K562 (cell line): ENCODE results near the gene CCDC194. TPM values are rescaled to one million over a fixed set of nuclear protein-coding genes. Genes with fewer than 3 reads are reported as not detected.

ENCODE experiments used
- BHLHE40 ChIP-seq: IDR thresholded peaks from 2 replicates; pipeline ENCODE4 v1.6.1; 2011; ENCODE audit warnings: low read length, improper control_type of control experiment
- CHD2 ChIP-seq: IDR thresholded peaks from 2 replicates; pipeline ENCODE4 v1.6.1; 2011; ENCODE audit warnings: low read depth, low read length
- CLOCK ChIP-seq: fragments of 250-450 bp; sonication (Bioruptor Pico); IDR thresholded peaks from 2 replicates; pipeline ENCODE4 v1.4.0; 2020; ENCODE audit warnings: mild to moderate bottlenecking, moderate library complexity, borderline replicate concordance
- E2F6 ChIP-seq, 2 experiments: IDR thresholded peaks; 2 replicates each; pipeline ENCODE4 v1.6.1; 2011; ENCODE audit warnings: borderline replicate concordance in 1 of 2, control low read depth in 1 of 2, low read depth in 1 of 2, low read length in 1 of 2, mild to moderate bottlenecking in 1 of 2, mixed read lengths in 1 of 2, moderate library complexity in 1 of 2; ENCODE audit not compliant: insufficient read depth in 1 of 2, insufficient read length in 1 of 2, poor library complexity in 1 of 2, severe bottlenecking in 1 of 2; ENCODE audit errors: extremely low read depth in 1 of 2
- ELF4 ChIP-seq: fragments of 450-650 bp; formaldehyde crosslinking; IDR thresholded peaks from 2 replicates; pipeline ENCODE4 v1.4.0; 2022; ENCODE audit warnings: missing genetic modification characterization
- EP400 ChIP-seq: fragments of 450-650 bp; IDR thresholded peaks from 2 replicates; pipeline ENCODE4 v1.6.1; 2017; ENCODE audit warnings: antibody characterized with exemption, mild to moderate bottlenecking, moderate library complexity
- FOXK2 ChIP-seq, 2 experiments: fragments of 450-650 bp; IDR thresholded peaks in 1 of 2; conservative IDR thresholded peaks in 1 of 2; 2 replicates each; pipeline ENCODE4 v1.6.1; 2016; ENCODE audit warnings: low read depth in 2 of 2, mild to moderate bottlenecking in 1 of 2
- GTF2F1 ChIP-seq: IDR thresholded peaks from 2 replicates; pipeline ENCODE4 v1.6.1; 2011; ENCODE audit warnings: low read depth, low read length, improper control_type of control experiment
- HDAC6 ChIP-seq: IDR thresholded peaks from 2 replicates; pipeline ENCODE4 v1.6.1; 2012; ENCODE audit warnings: low read depth, mild to moderate bottlenecking, control low read depth, inconsistent platforms, low read length, moderate library complexity
- HMG20B ChIP-seq: fragments of 250-450 bp; sonication (Bioruptor Pico); IDR thresholded peaks from 2 replicates; pipeline ENCODE4 v1.5.0; 2021; ENCODE audit warnings: mild to moderate bottlenecking
- HNRNPLL ChIP-seq: fragments of 200-400 bp; formaldehyde crosslinking; IDR thresholded peaks from 2 replicates; pipeline ENCODE4 v1.6.1; 2017; ENCODE audit warnings: low read length, low read depth, mild to moderate bottlenecking; ENCODE audit not compliant: poor library complexity, severe bottlenecking
- HOXB6 ChIP-seq: fragments of 250-450 bp; sonication (Bioruptor Pico); IDR thresholded peaks from 2 replicates; pipeline ENCODE4 v1.5.1; 2022; ENCODE audit warnings: mild to moderate bottlenecking, borderline replicate concordance
- IFI16 ChIP-seq: fragments of 250-450 bp; sonication (Bioruptor Pico); IDR thresholded peaks from 2 replicates; pipeline ENCODE4 v2.1.2; 2022; ENCODE audit warnings: mild to moderate bottlenecking, inconsistent platforms
- KLF13 ChIP-seq: fragments of 450-650 bp; IDR thresholded peaks from 2 replicates; pipeline ENCODE4 v1.6.1; 2016; ENCODE audit warnings: missing genetic modification characterization, low read depth, mild to moderate bottlenecking, missing compliant biosample characterization, moderate library complexity, borderline replicate concordance
- KLF16 ChIP-seq: IDR thresholded peaks from 2 replicates; pipeline ENCODE4 v1.6.1; 2016; ENCODE audit warnings: antibody characterized with exemption
- PCBP1 ChIP-seq: fragments of 200-400 bp; formaldehyde crosslinking; IDR thresholded peaks from 2 replicates; pipeline ENCODE4 v1.6.1; 2018; ENCODE audit warnings: mild to moderate bottlenecking, low read depth, low read length; ENCODE audit not compliant: poor library complexity, severe bottlenecking
- SMAD2 ChIP-seq: fragments of 150-350 bp; IDR thresholded peaks from 2 replicates; pipeline ENCODE4 v1.6.1; 2014; ENCODE audit warnings: low read depth, mild to moderate bottlenecking, low read length
- TCF15 ChIP-seq: fragments of 250-450 bp; sonication (Bioruptor Pico); IDR thresholded peaks from 2 replicates; pipeline ENCODE4 v1.8.0; 2022; ENCODE audit warnings: moderate library complexity, mild to moderate bottlenecking, inconsistent platforms
- ZC3H11A ChIP-seq: IDR thresholded peaks from 2 replicates; pipeline ENCODE4 v1.6.1; 2012; ENCODE audit warnings: low read depth, low read length, improper control_type of control experiment
- ZNF583 ChIP-seq: fragments of 250-450 bp; sonication (Bioruptor Pico); IDR thresholded peaks from 2 replicates; pipeline ENCODE4 v1.4.0; 2020
- ZNF655 ChIP-seq: fragments of 250-450 bp; sonication (Bioruptor Pico); IDR thresholded peaks from 2 replicates; pipeline ENCODE4 v1.5.0; 2021
- ZSCAN32 ChIP-seq: fragments of 450-650 bp; formaldehyde crosslinking; IDR thresholded peaks from 2 replicates; pipeline ENCODE4 v1.4.0; 2020; ENCODE audit warnings: mild to moderate bottlenecking, moderate library complexity
- polyA plus RNA-seq, 8 experiments: library from polyadenylated mRNA; depleted of rRNA in 4 of 8; stranded (reverse) in 5 of 8; unstranded in 3 of 8; fragments of >200 nt; fragmentation: Nextera tagmentation in 2 of 8; fragmentation: Illumina TruSeq in 1 of 8; extraction: Ambion mirVana in 2 of 8; extraction: Trizol in 1 of 8; gene quantifications; 2 replicates each; pipeline versions ENCODE4 v1.2.1 to v1.2.3, GENCODE V29; 2011 to 2014; ENCODE audit warnings: inconsistent platforms in 1 of 8, missing spikeins in 1 of 8
- total RNA-seq, 7 experiments: library from RNA; depleted of rRNA in 6 of 7; stranded (reverse); fragments of >200 nt in 6 of 7; fragmentation: Illumina TruSeq in 2 of 7; extraction: Trizol in 2 of 7; gene quantifications; 2 replicates each; pipeline versions ENCODE4 v1.2.1 to v1.2.3, GENCODE V29; 2011 to 2021; ENCODE audit warnings: low replicate concordance in 1 of 7

The CCDC194 gene
- total and polyA plus RNA-seq, 9 of the 15 experiments (the other 6 are each of a cell fraction or from before 2014, with no cell fraction given): 0.13 to 1.3 (median 0.39) TPM; not detected in 3

- no peak for TF ChIP-seq ZNF655
- no peak; the same call in 1 of the 2 replicates for TF ChIP-seq CHD2
- no peak for TF ChIP-seq GTF2F1
- no peak for TF ChIP-seq KLF13 (tag)
- no peak for TF ChIP-seq HMG20B
- no peak for TF ChIP-seq IFI16
- TF ChIP-seq CLOCK (CRISPR knock-in tag): 0 out of 2 replicates have a peak, but pooled peaks have one; percentile 32
- TF ChIP-seq E2F6 (IDR thresholded peaks at IDR 0.05; ENCODE audit: borderline replicate concordance in 1 of 2, extremely low read depth in 1 of 2, insufficient read depth in 1 of 2, insufficient read length in 1 of 2, low read depth in 1 of 2, low read length in 1 of 2, poor library complexity in 1 of 2, severe bottlenecking in 1 of 2): peak; percentile 72 to 74
- peak; percentile 50 for TF ChIP-seq PCBP1
- TF ChIP-seq EP400: peak; percentile 72
- 0 out of 2 replicates have a peak, but pooled peaks have one; percentile 57 for TF ChIP-seq ELF4 (CRISPR knock-in tag)
- TF ChIP-seq ZSCAN32 (CRISPR knock-in tag): no peak
- TF ChIP-seq ZC3H11A: 0 out of 2 replicates have a peak, but pooled peaks have one; percentile 56
- peak; percentile 98 for TF ChIP-seq BHLHE40
- TF ChIP-seq ZNF583 (CRISPR knock-in tag): 0 out of 2 replicates have a peak, but pooled peaks have one; percentile 24
- TF ChIP-seq KLF16: no peak
- no peak for TF ChIP-seq TCF15 (CRISPR knock-in tag)
- TF ChIP-seq SMAD2: no peak
- TF ChIP-seq HOXB6 (CRISPR knock-in tag): no peak
- TF ChIP-seq HDAC6: no peak
- TF ChIP-seq HNRNPLL: peak; percentile 64
- peak; percentile 58 to 71; a peak in 3 of 4 replicates for TF ChIP-seq FOXK2 (conservative IDR thresholded peaks at IDR 0.05 in 1 of 2, IDR thresholded peaks at IDR 0.05 in 1 of 2; ENCODE audit: low read depth in 2 of 2)
Measured at GRCh38 chr19:17419621-17420474, 25.9 kb upstream of the CCDC194 start, which contains the start of gene MVB12A (continued).
